Astrocyte (in vitro differentiated cells and primary cell): ENCODE results near the gene OXSR1.

ENCODE experiments used
- CTCF ChIP-seq: IDR thresholded peaks from 2 replicates; pipeline ENCODE4 v1.5.1; 2011; ENCODE audit warnings: low read depth, mild to moderate bottlenecking, inconsistent platforms, low read length, moderate library complexity; ENCODE audit not compliant: insufficient read depth
- EZH2 ChIP-seq: IDR thresholded peaks from 2 replicates; pipeline ENCODE4 v1.6.1; 2012; ENCODE audit warnings: mild to moderate bottlenecking, low read length, inconsistent platforms; ENCODE audit not compliant: insufficient read depth

GRCh38 chr3:38130631-38131065 is 34.7 kb upstream of the OXSR1 start:
- TF ChIP-seq EZH2 = no peak
- TF ChIP-seq CTCF = no peak
